Heart right ventricle (tissue), 16 donors: Measurements from ENCODE around the gene GMCL1. TPM values are rescaled to one million over a fixed set of nuclear protein-coding genes. Genes with fewer than 3 reads are reported as not detected.

Experiments used
- ATAC-seq, 8 donors: fragments of 200-7000 bp; cut with Tn5 transposase; one replicate each; pipeline ENCODE4 v1.9.1; 2020; ENCODE audit warnings: mild to moderate bottlenecking in 8 of 8, moderate library complexity in 8 of 8, moderate number of reproducible peaks in 1 of 8
- DNase-seq, 2 donors: peaks; one replicate each; pipeline ENCODE4 v3.0.0-alpha.2; 2020
- H3K27ac ChIP-seq, 10 donors: fragments of 200-600 bp; sonication (generic) in 2 of 10; one replicate each; pipeline versions ENCODE4 v1.5.0 to v1.8.0; 2020 to 2022; ENCODE audit warnings: mild to moderate bottlenecking in 3 of 10
- H3K27me3 ChIP-seq, 7 donors: fragments of 200-600 bp; one replicate each; pipeline ENCODE4 v1.8.0; 2021 to 2022; ENCODE audit warnings: mild to moderate bottlenecking in 2 of 7
- H3K36me3 ChIP-seq, 9 donors: fragments of 200-600 bp; sonication (generic) in 1 of 9; one replicate each; pipeline versions ENCODE4 v1.5.0 to v1.8.0; 2020 to 2022; ENCODE audit warnings: mild to moderate bottlenecking in 2 of 9
- H3K4me1 ChIP-seq, 9 donors: fragments of 200-600 bp; sonication (generic) in 1 of 9; one replicate each; pipeline versions ENCODE4 v1.5.0 to v1.8.0; 2020 to 2022; ENCODE audit warnings: mild to moderate bottlenecking in 4 of 9
- H3K4me3 ChIP-seq, 10 donors: fragments of 200-600 bp; sonication (generic) in 2 of 10; one replicate each; pipeline versions ENCODE4 v1.5.0 to v1.8.0; 2020 to 2022; ENCODE audit warnings: mild to moderate bottlenecking in 7 of 10, moderate library complexity in 2 of 10
- H3K9me3 ChIP-seq, 11 donors: fragments of 200-600 bp in 10 of 11; sonication (generic) in 2 of 11; one replicate each; pipeline versions ENCODE4 v1.5.0 to v1.8.0; 2013 to 2022; ENCODE audit warnings: mild to moderate bottlenecking in 2 of 11, control low read depth in 1 of 11, moderate library complexity in 1 of 11
- WGBS, 2 donors: extraction: QIAGEN DNeasy Blood & Tissue Kit; methylation state at CpG; one replicate each; pipeline ENCODE4 v1.1.7; 2013; ENCODE audit warnings: inconsistent platforms in 1 of 2; 5-methylcytosine and 5-hydroxymethylcytosine counted together
- intact Hi-C, 10 donors: fragments of 100-400 bp; cut with DNase I; formaldehyde crosslinking; loops; one replicate each; pipeline versions ENCODE4 v1.11.1 to v1.14.2; 2022
- polyA plus RNA-seq, 2 donors: library from polyadenylated mRNA; stranded (reverse); fragments of 200-250 nt; gene quantifications; one replicate each; pipeline ENCODE4 v1.2.3, GENCODE V29; 2013
- total RNA-seq, 10 donors: library from RNA; stranded (reverse); fragmentation: NEBNext Ultra II Directional in 3 of 10; extraction: Animal tissue kit (Norgen Biotek cat#: 25700) in 3 of 10; gene quantifications; one replicate each; pipeline versions ENCODE4 v1.2.1 to v1.2.4, GENCODE V29; 2021 to 2023
- TF ChIP-seq, protein P1 (sequence below), 9 donors: fragments of 200-600 bp; sonication (generic) in 2 of 9; IDR thresholded peaks; one replicate each; pipeline versions ENCODE4 v1.5.0 to v1.8.0; 2021 to 2022; ENCODE audit warnings: antibody characterized with exemption in 9 of 9, mild to moderate bottlenecking in 5 of 9, moderate library complexity in 1 of 9
- donor health status: Arrhythmogenic right ventricular cardiomyopathy.
- donor health status: ischemic (EF 13 %, LVEDD 7.1; RV severe dilation, severe dysfunction).
- donor health status: healthy with polysubstance abuse.
- donor health status: DM: no; HTN: yes; CAD: no.
- donor health status: DM: no; HTN: no; CAD: no.
- donor health status: ischemic (EF 25% LVEDD 6.9; RV normal size, moderate dysfunction).
- donor health status: ischemic (EF 25% LVEDD 5.7; RV mildly dilated, moderate dysfunction).
- donor health status: healthy.
- donor health status: DM: yes; HTN: yes; CAD: no.
- donor health status: Ischemic cardiomyopathy.
- donor health status: ischemic (EF 35%, LVEDD 5.7; RV mildly dilated, moderate dysfunction).
- donor health status: nonischemic (EF 11% LVEDD 7.7; RV severe dilation, severe dysfunction).
- donor health status: DM: yes; HTN: yes; CAD: no.
- donor health status: PGD.
- donor health status: ischemic (EF 29% LVEDD 5.4; RV normal size, mild dysfunction).
- donor health status: nonischemic (EF 23%, LVEDD 6.1; RV moderate dilation, normal function).

Gene GMCL1
- total and polyA plus RNA-seq, 12 donors, result 2.9 to 8.0 (median 4.8) TPM

DNA sequence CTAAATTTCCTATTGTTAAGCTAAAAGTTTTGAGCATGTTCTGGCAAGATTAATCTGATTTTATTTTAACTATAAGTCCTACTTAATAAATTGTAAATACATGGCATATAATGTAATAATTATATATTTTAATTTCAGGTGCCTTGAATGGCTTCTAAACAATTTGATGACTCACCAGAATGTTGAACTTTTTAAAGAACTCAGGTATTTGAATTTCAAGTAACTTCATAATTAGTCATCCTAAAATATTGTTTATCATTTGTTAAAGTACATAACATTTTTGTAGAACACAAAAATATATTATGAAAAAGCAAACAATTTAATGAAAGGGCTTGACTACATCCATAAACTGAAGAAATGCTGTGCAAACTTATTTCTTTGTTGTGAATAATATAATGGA is 14.5 kb downstream of the GMCL1 start:
- H3K27ac ChIP-seq, result no peak overlapping the region
- no peak for DNase-seq
- no peaks in the 10 kb centered on the region for H3K4me1 ChIP-seq
- H3K4me3 ChIP-seq, result no peak overlapping the region
- peaks cover 0 to 92% (median 18%) of the 10 kb centered on the region in 9 donors for H3K36me3 ChIP-seq
- TF ChIP-seq, protein P1, sequence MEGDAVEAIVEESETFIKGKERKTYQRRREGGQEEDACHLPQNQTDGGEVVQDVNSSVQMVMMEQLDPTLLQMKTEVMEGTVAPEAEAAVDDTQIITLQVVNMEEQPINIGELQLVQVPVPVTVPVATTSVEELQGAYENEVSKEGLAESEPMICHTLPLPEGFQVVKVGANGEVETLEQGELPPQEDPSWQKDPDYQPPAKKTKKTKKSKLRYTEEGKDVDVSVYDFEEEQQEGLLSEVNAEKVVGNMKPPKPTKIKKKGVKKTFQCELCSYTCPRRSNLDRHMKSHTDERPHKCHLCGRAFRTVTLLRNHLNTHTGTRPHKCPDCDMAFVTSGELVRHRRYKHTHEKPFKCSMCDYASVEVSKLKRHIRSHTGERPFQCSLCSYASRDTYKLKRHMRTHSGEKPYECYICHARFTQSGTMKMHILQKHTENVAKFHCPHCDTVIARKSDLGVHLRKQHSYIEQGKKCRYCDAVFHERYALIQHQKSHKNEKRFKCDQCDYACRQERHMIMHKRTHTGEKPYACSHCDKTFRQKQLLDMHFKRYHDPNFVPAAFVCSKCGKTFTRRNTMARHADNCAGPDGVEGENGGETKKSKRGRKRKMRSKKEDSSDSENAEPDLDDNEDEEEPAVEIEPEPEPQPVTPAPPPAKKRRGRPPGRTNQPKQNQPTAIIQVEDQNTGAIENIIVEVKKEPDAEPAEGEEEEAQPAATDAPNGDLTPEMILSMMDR (IDR thresholded peaks at IDR 0.05), result no peak
- no peak for ATAC-seq
- intact Hi-C loops, result no loop called here
- H3K9me3 ChIP-seq, result no peaks in the 10 kb centered on the region
- no peaks in the 10 kb centered on the region for H3K27me3 ChIP-seq

DNA sequence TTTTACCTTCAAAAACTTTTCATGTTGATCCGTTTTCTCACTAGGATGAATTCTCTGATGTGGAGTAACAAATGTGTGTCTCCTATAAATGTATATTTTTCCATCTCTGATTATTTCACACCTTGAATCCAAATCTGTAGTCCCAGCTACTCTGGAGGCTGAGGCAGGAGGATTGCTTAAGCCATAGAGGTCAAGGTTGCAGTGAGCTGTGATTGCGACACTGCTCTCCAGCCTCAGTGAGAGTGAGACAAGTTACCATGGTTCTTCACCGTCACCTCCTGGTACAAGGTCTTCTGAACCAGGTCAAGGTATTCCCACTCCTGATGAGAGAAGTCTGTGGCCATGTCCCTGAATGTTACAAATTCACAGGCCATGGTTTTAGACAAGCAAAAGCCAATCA is 15.1 kb downstream of the GMCL1 start:
- H3K9me3 ChIP-seq, result no peaks in the 10 kb centered on the region
- no peak overlapping the region for H3K4me3 ChIP-seq
- no peaks in the 10 kb centered on the region for H3K4me1 ChIP-seq
- intact Hi-C loops, result no loop called here
- WGBS, 2 donors, result 96 to 97% methylated on average over 3 of the region's 3 CpGs
- H3K36me3 ChIP-seq, result peaks cover 0 to 92% (median 18%) of the 10 kb centered on the region in 9 donors
- DNase-seq, result no peak
- H3K27me3 ChIP-seq, result no peaks in the 10 kb centered on the region
- ATAC-seq, result no peak
- TF ChIP-seq, protein P1 (IDR thresholded peaks at IDR 0.05), result no peak
- no peak overlapping the region for H3K27ac ChIP-seq

DNA sequence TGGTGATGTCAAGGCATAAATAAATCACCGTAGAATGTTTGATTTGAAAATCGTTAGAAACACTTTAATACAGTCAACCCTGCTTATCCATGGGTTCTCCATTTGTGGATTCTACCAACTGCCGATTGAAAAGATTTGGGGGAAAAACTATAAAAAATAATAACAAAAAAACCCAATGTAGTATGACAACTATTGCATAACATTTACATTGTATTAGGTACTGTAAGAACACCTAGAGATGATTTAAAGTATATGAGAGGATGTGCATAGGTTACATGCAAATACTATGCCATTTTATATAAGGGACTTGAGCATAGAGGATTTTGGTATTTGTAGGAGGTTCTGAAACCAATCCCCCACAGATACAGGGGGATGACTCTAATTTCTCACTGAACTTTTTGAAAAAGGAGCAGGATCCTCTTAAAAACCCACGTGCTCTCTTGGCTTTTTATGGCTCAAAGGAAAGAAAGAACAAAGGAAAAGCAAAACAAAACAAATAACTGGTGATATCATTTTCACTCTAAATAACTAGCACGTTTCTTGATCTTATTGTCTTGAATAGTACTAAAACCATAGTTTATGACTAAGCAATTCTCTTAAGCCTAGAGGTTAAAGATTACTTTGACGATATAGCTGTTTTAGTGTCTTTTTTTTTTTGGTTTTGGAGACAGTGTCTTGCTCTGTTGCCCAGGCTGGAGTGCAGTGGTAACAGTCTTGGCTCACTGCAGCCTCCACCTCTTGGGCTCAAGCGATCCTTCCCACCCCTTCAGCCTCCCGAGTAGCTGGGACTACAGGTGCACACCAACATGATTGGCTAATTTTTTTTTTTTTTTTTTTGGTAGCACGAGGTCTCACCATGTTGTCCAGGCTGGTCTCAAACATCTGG is 17.0 kb downstream of the GMCL1 start:
- Histone ChIP-seq H3K27ac (no peak overlapping the region), H3K27me3 (no peaks in the 10 kb centered on the region), H3K9me3 (no peaks in the 10 kb centered on the region), H3K4me3 (no peak overlapping the region), H3K4me1 (no peaks in the 10 kb centered on the region), H3K36me3 (peaks cover 0 to 92% (median 18%) of the 10 kb centered on the region in 9 donors)
- TF ChIP-seq, protein P1 (IDR thresholded peaks at IDR 0.05), result no peak
- 90 to 92% methylated on average over 9 of the region's 9 CpGs for WGBS, 2 donors
- ATAC-seq (no peak), DNase-seq (no peak)
- intact Hi-C loops, result no loop called here

DNA sequence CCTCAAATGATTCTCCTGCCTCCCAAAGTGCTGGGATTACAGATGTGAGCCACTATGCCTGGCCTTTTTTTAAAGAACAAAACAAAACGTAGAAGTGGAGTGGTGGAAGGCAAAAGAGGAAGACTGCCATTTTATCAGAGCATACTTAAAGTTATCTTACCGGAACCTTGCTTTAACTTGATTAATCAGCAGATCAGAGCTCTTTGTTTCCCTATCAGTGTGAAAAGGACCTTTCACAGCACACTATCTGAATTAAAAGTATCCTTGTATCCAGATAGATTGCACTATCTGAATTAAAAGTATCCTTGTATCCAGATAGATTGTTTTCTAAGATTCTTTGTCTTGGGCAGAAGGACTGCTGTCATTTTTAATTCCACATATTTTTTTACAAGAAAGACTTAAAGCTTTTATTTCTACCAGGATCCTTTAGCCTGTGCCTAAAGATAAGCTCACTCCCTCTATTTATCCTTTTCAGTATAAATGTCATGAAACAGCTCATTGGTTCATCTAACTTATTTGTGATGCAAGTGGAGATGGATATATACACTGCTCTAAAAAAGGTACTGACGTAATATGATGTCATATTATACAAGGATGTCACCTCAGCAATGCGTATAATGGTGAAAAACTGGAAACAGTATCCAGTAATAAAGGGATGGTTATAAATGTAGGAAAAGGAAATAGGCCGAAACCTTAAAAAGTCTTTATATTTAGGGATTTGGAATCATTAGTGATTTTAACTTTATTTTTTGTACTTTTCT is 17.8 kb downstream of the GMCL1 start:
- H3K4me1 ChIP-seq, result no peaks in the 10 kb centered on the region
- no peak for ATAC-seq
- no peak for DNase-seq
- no peaks in the 10 kb centered on the region for H3K27me3 ChIP-seq
- TF ChIP-seq, protein P1 (IDR thresholded peaks at IDR 0.05), result no peak
- no peak overlapping the region for H3K27ac ChIP-seq
- intact Hi-C loops, result no loop called here
- H3K4me3 ChIP-seq, result no peak overlapping the region
- no peaks in the 10 kb centered on the region for H3K9me3 ChIP-seq
- 94% methylated on average over 5 of the region's 5 CpGs for WGBS, 2 donors
- H3K36me3 ChIP-seq, result peaks cover 0 to 93% (median 18%) of the 10 kb centered on the region in 9 donors
